Central memory CD8-positive, alpha-beta T cell (primary cell): ENCODE measurements around the gene KCNJ1.

ENCODE experiments used
- ATAC-seq: fragments of 150-1000 bp; cut with Tn5 transposase; replicated peaks from 2 replicates; pipeline ENCODE4 v1.10.0; 2022; ENCODE audit warnings: mild to moderate bottlenecking, moderate FRiP score, moderate number of reproducible peaks; ENCODE audit not compliant: poor library complexity, severe bottlenecking; ENCODE audit errors: extremely low read depth
- DNase-seq, 2 donors: peaks; one replicate each; pipeline ENCODE4 v3.0.0; 2021; ENCODE audit warnings: low spot score in 2 of 2
- H3K27ac Mint-ChIP-seq: one replicate; pipeline ENCODE4 v1.8.0; 2022; ENCODE audit warnings: low read depth, mild to moderate bottlenecking, moderate library complexity, mixed read lengths
- H3K27me3 Mint-ChIP-seq: one replicate; pipeline ENCODE4 v1.8.0; 2022; ENCODE audit warnings: mixed read lengths
- H3K36me3 Mint-ChIP-seq: one replicate; pipeline ENCODE4 v1.8.0; 2022; ENCODE audit warnings: mild to moderate bottlenecking, moderate library complexity, mixed read lengths; ENCODE audit not compliant: insufficient read depth
- H3K4me1 Mint-ChIP-seq: one replicate; pipeline ENCODE4 v1.8.0; 2022; ENCODE audit warnings: mixed read lengths
- H3K4me3 Mint-ChIP-seq: one replicate; pipeline ENCODE4 v1.8.0; 2022; ENCODE audit warnings: mild to moderate bottlenecking, moderate library complexity, mixed read lengths
- H3K9me3 Mint-ChIP-seq: one replicate; pipeline ENCODE4 v1.8.0; 2022; ENCODE audit warnings: mixed read lengths

KCNJ1 gene

GRCh38 chr11:128868841-128869671, 2.0 kb upstream of the KCNJ1 start:
- H3K4me1 Mint-ChIP-seq = no peaks in the 10 kb centered on the region
- H3K4me3 Mint-ChIP-seq = no peak overlapping the region
- peaks cover 5% of the 10 kb centered on the region for H3K36me3 Mint-ChIP-seq
- H3K9me3 Mint-ChIP-seq = no peaks in the 10 kb centered on the region
- no peaks in the 10 kb centered on the region for H3K27me3 Mint-ChIP-seq
- no peak overlapping the region for H3K27ac Mint-ChIP-seq
- DNase-seq (no peak), ATAC-seq (peak; percentile 41)

- no peak for DNase-seq
- Mint-ChIP-seq H3K4me3 (no peak overlapping the region), H3K4me1 (no peaks in the 10 kb centered on the region), H3K27me3 (no peaks in the 10 kb centered on the region), H3K36me3 (no peaks in the 10 kb centered on the region), H3K27ac (no peak overlapping the region), H3K9me3 (no peaks in the 10 kb centered on the region)
- no peak for ATAC-seq
Measured at GRCh38 chr11:128865490-128865889, 1.6 kb downstream of the KCNJ1 start.

DNA sequence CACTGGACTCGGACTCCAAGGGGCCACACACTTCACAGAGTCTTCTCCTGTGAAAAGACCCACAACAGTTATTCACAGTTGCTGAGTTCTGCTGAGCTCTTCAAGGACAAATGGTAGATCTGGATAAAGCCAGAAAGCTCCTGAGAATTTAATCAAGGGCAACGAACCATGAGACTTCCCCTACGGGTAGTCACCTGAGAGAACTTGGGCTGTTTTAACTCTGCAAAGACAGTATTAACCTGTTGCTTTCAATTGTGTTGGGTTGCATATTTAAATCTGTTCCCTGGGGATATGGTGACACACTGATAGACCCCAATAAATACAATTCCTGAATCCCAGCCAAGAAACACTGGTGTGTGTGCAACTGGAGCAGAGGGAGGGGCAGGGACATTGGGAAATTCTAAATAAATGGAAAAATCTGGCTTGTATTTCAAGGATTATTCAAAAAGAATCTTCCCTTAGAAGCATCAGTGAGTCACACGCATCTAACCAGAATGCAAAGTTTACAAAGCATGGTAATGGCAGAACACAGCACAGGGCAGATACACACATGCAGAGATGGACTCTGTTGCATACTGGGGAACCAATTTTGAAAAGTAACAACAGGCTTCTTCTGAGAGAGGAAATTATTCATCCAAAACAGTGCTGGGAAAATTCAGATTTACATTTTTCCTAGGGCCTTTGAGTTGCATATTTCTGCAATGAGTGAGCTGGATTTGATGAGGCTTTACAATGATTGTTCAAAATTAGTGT, 4.0 kb downstream of the KCNJ1 start:
- Mint-ChIP-seq H3K36me3 (no peaks in the 10 kb centered on the region), H3K4me1 (peaks cover 6% of the 10 kb centered on the region), H3K27ac (no peak overlapping the region), H3K27me3 (no peaks in the 10 kb centered on the region), H3K4me3 (no peak overlapping the region), H3K9me3 (no peaks in the 10 kb centered on the region)
- no peak for DNase-seq
- ATAC-seq = no peak

GRCh38 chr11:128862406-128862805, 4.7 kb downstream of the KCNJ1 start:
- Mint-ChIP-seq H3K27me3 (no peaks in the 10 kb centered on the region), H3K4me3 (no peak overlapping the region), H3K27ac (no peak overlapping the region), H3K9me3 (no peaks in the 10 kb centered on the region), H3K4me1 (peaks cover 6% of the 10 kb centered on the region), H3K36me3 (no peaks in the 10 kb centered on the region)
- no peak for ATAC-seq
- DNase-seq = no peak

- H3K9me3 Mint-ChIP-seq = no peaks in the 10 kb centered on the region
- H3K36me3 Mint-ChIP-seq = no peaks in the 10 kb centered on the region
- H3K4me3 Mint-ChIP-seq = no peak overlapping the region
- no peaks in the 10 kb centered on the region for H3K27me3 Mint-ChIP-seq
- ATAC-seq (no peak), DNase-seq (no peak)
- H3K27ac Mint-ChIP-seq = no peak overlapping the region
- H3K4me1 Mint-ChIP-seq = peaks cover 6% of the 10 kb centered on the region
Measured at GRCh38 chr11:128860571-128861361, 6.3 kb downstream of the KCNJ1 start.

DNA sequence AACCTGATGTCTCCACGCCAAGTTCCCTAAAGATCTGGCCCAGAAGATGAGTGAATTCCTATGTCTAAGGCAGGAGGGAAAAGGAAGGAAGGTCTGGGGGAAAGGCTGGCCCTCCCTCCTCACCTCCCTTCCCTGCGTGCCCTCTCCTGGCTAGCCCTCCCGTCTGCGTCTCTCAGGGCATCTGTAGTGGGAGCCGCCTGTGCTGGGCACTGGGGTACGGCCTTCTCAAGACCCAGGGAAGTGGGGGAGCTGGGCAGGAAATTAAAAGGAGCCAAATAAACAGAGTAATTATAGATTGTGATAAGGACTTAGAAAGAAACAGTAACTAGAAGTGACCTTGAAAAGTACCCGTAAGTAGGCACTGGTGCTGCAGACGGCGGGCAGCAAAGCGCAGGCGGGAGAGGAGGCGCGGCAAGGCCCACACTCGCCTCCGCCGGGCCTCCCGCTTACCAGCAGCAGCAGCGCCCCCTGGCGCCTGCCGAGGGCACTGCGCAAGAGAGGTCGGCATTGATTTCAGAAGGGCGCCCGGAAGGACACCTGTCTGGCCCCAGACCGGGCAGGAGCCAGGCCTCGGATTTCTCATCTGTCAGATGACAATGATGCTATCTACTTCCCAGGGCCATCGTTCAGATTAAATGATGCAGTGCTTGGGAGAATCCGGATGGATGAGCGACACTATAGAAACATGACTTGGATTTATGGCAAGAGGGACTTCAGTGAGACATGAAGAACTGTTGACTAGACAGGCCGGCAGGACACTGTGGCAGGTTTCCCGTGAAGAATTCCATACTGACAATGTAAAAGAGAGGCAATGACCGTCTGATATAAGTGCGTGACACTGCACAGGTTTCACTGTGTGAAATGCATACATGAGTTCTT, 7.3 kb downstream of the KCNJ1 start:
- Mint-ChIP-seq H3K4me1 (peaks cover 6% of the 10 kb centered on the region), H3K27ac (no peak overlapping the region), H3K27me3 (no peaks in the 10 kb centered on the region), H3K36me3 (no peaks in the 10 kb centered on the region), H3K9me3 (no peaks in the 10 kb centered on the region), H3K4me3 (no peak overlapping the region)
- ATAC-seq (no peak), DNase-seq (peak; percentile 57 to 73)

DNA sequence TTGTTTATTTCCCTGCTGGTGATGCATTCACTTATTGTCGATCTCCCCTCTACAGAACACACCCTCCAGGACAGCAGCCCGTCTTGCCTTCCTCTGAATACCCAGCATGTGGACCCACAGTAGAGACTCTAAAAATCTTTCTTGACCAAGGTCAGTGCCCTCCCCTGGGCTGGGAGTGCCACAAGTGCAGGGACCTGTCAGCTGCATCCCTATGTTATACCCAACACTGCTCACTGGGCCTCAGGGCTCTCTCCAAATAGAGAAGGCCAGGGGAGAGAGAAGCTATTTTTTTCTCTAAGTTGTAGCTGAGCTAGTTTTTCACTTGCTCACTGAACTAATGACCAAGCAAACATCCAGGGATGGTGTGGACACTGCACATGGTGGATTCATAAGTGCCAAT, 9.8 kb downstream of the KCNJ1 start:
- Mint-ChIP-seq H3K36me3 (no peaks in the 10 kb centered on the region), H3K27ac (no peak overlapping the region), H3K4me3 (no peak overlapping the region), H3K4me1 (peaks cover 6% of the 10 kb centered on the region), H3K27me3 (no peaks in the 10 kb centered on the region), H3K9me3 (no peaks in the 10 kb centered on the region)
- ATAC-seq = no peak
- no peak for DNase-seq

GRCh38 chr11:128856241-128856640, 10.9 kb downstream of the KCNJ1 start:
- Mint-ChIP-seq H3K9me3 (no peaks in the 10 kb centered on the region), H3K4me3 (no peak overlapping the region), H3K36me3 (no peaks in the 10 kb centered on the region), H3K27me3 (no peaks in the 10 kb centered on the region), H3K4me1 (peaks cover 6% of the 10 kb centered on the region), H3K27ac (no peak overlapping the region)
- no peak for DNase-seq
- no peak for ATAC-seq

GRCh38 chr11:128854841-128855240, 12.3 kb downstream of the KCNJ1 start:
- Mint-ChIP-seq H3K27me3 (no peaks in the 10 kb centered on the region), H3K9me3 (no peaks in the 10 kb centered on the region), H3K4me3 (no peak overlapping the region), H3K4me1 (peaks cover under 1% of the 10 kb centered on the region), H3K27ac (no peak overlapping the region), H3K36me3 (no peaks in the 10 kb centered on the region)
- DNase-seq (no peak), ATAC-seq (no peak)

- no peak overlapping the region for H3K27ac Mint-ChIP-seq
- no peaks in the 10 kb centered on the region for H3K27me3 Mint-ChIP-seq
- DNase-seq = no peak
- ATAC-seq = no peak
- H3K4me3 Mint-ChIP-seq = no peak overlapping the region
- H3K4me1 Mint-ChIP-seq = peaks cover 9% of the 10 kb centered on the region
- no peaks in the 10 kb centered on the region for H3K36me3 Mint-ChIP-seq
- no peaks in the 10 kb centered on the region for H3K9me3 Mint-ChIP-seq
Measured at GRCh38 chr11:128853559-128853958, 13.5 kb downstream of the KCNJ1 start.

GRCh38 chr11:128852327-128853023, 14.6 kb downstream of the KCNJ1 start:
- Mint-ChIP-seq H3K36me3 (no peaks in the 10 kb centered on the region), H3K9me3 (no peaks in the 10 kb centered on the region), H3K27me3 (no peaks in the 10 kb centered on the region), H3K4me1 (peaks cover 12% of the 10 kb centered on the region), H3K4me3 (no peak overlapping the region), H3K27ac (no peak overlapping the region)
- no peak for ATAC-seq
- DNase-seq = no peak
